ENCODE data around the gene MCU. TPM values are rescaled to one million over a fixed set of nuclear protein-coding genes. Genes with fewer than 3 reads are reported as not detected.

MCU gene
- total RNA-seq, 4 donors from 2014 or later, result 25.1 to 82.4 (median 65.1) TPM

- 83 to 93% methylated on average over 1 to 3 of the region's 3 CpGs for WGBS, 2 donors (ENCODE audit: low coverage in 1 of 2)
- Histone ChIP-seq H3K4me3 (no peak overlapping the region), H3K4me1 (no peaks in the 10 kb centered on the region), H3K27ac (no peak overlapping the region), H3K27me3 (no peaks in the 10 kb centered on the region), H3K36me3 (no peaks in the 10 kb centered on the region), H3K9me3 (peaks cover 2 to 4% of the 10 kb centered on the region in 2 donors)
- DNase-seq, result no peak
- in situ Hi-C loops (cut with MboI; ENCODE audit: low pct_ligation_motif_present in 1 of 4, low pct_unique_long_range_greater_than_20kb in 1 of 4, low sequenced_read_pairs in 3 of 4) (no loop called here), intact Hi-C loops (cut with DNase I; ENCODE audit: low total_unique reads) (no loop called here)
- TF ChIP-seq CTCF (IDR thresholded peaks at IDR 0.05), result no peak
- TF ChIP-seq EP300 (IDR thresholded peaks at IDR 0.05; ENCODE audit: low read depth), result no peak
- no peak for TF ChIP-seq POLR2A (IDR thresholded peaks at IDR 0.05)
- no peak for TF ChIP-seq POLR2AphosphoS5 (IDR thresholded peaks at IDR 0.05)
Observed at GRCh38 chr10:72925951-72926465, 234.1 kb downstream of the MCU start.

GRCh38 chr10:72927485-72927884 lies 235.5 kb downstream of the MCU start:
- no peaks in the 10 kb centered on the region for H3K9me3 ChIP-seq
- in situ Hi-C loops (cut with MboI; ENCODE audit: low pct_ligation_motif_present in 1 of 4, low pct_unique_long_range_greater_than_20kb in 1 of 4, low sequenced_read_pairs in 3 of 4), result no loop called here
- 60 to 65% methylated on average over 5 of the region's 5 CpGs for WGBS, 2 donors (ENCODE audit: low coverage in 1 of 2)

DNA sequence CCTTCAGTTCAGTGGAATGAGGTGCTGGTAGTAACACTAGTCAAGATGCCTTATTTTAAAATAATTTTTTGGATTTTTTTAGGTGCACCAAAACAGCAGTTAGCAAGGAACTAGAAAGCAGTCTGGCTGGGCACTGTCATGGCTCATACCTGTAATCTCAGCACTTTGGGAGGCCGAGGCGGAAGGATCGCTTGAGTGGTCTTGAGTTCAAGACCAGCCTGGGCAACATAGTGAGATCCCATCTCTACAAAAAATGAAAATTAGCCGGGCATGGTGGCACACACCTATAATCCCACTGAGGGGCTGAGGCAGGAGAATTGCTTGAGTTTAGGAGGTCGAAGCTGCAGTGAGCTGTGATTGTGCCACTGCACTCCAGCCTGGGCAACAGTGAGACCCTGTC lies 236.9 kb downstream of the MCU start:
- TF ChIP-seq POLR2A (IDR thresholded peaks at IDR 0.05) (no peak), EP300 (IDR thresholded peaks at IDR 0.05; ENCODE audit: low read depth) (no peak), POLR2AphosphoS5 (IDR thresholded peaks at IDR 0.05) (no peak), CTCF (IDR thresholded peaks at IDR 0.05) (no peak)
- no peaks in the 10 kb centered on the region for H3K27me3 ChIP-seq
- no peak overlapping the region for H3K4me3 ChIP-seq
- WGBS, 2 donors (ENCODE audit: low coverage in 1 of 2), result 49 to 88% methylated on average over 3 to 5 of the region's 5 CpGs
- no peaks in the 10 kb centered on the region for H3K9me3 ChIP-seq
- H3K4me1 ChIP-seq, result no peaks in the 10 kb centered on the region
- no peaks in the 10 kb centered on the region for H3K36me3 ChIP-seq
- DNase-seq, result no peak
- intact Hi-C loops (cut with DNase I; ENCODE audit: low total_unique reads) (no loop called here), in situ Hi-C loops (cut with MboI; ENCODE audit: low pct_ligation_motif_present in 1 of 4, low pct_unique_long_range_greater_than_20kb in 1 of 4, low sequenced_read_pairs in 3 of 4) (no loop called here)
- H3K27ac ChIP-seq, result no peak overlapping the region

More at GRCh38 chr10:72927485-72927884, 235.5 kb downstream of the MCU start:
- intact Hi-C loops (cut with DNase I; ENCODE audit: low total_unique reads), result no loop called here
- H3K27ac ChIP-seq, result no peak overlapping the region
- no peaks in the 10 kb centered on the region for H3K27me3 ChIP-seq
- TF ChIP-seq POLR2A (IDR thresholded peaks at IDR 0.05) (no peak), POLR2AphosphoS5 (IDR thresholded peaks at IDR 0.05) (no peak), CTCF (IDR thresholded peaks at IDR 0.05) (no peak), EP300 (IDR thresholded peaks at IDR 0.05; ENCODE audit: low read depth) (no peak)
- no peaks in the 10 kb centered on the region for H3K36me3 ChIP-seq
- DNase-seq, result no peak
- H3K4me1 ChIP-seq, result no peaks in the 10 kb centered on the region
- H3K4me3 ChIP-seq, result no peak overlapping the region

DNA sequence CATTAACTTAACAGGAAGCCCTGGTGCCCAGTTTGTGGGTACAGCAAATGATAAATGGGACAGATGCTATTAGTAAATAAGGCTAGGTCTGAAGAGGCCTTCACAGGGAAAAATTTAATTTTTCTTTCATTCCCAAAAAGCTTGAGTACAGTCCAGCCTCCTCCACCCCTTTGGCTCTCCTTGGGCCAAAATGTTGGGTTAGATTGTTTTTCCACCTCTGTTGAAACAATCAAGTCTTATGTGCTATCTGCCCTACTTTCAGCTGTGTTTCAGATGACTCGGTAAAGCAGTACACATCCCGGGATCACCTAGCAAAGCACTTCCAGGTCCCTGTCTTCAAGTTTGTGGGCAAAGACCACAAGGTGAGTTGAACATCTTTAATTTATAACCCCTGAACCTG lies 238.3 kb downstream of the MCU start:
- no peak for TF ChIP-seq CTCF (IDR thresholded peaks at IDR 0.05)
- TF ChIP-seq EP300 (IDR thresholded peaks at IDR 0.05; ENCODE audit: low read depth), result no peak
- TF ChIP-seq POLR2A (IDR thresholded peaks at IDR 0.05), result no peak
- TF ChIP-seq POLR2AphosphoS5 (IDR thresholded peaks at IDR 0.05), result no peak
- in situ Hi-C loops (cut with MboI; ENCODE audit: low pct_ligation_motif_present in 1 of 4, low pct_unique_long_range_greater_than_20kb in 1 of 4, low sequenced_read_pairs in 3 of 4) (no loop called here), intact Hi-C loops (cut with DNase I; ENCODE audit: low total_unique reads) (no loop called here)
- Histone ChIP-seq H3K4me3 (no peak overlapping the region), H3K9me3 (no peaks in the 10 kb centered on the region), H3K27me3 (no peaks in the 10 kb centered on the region), H3K4me1 (no peaks in the 10 kb centered on the region), H3K27ac (no peak overlapping the region), H3K36me3 (no peaks in the 10 kb centered on the region)
- DNase-seq, result no peak
- WGBS, 2 donors (ENCODE audit: low coverage in 1 of 2), result 100% methylated on average over 2 of the region's 2 CpGs; no CpG with 5 or more reads in 1 of the 2 donors
